ACC112 (cell line): ENCODE results near the gene STX2.
"Not testable (repeated sequence)": the region's sequence is repeated elsewhere in the genome, so short reads cannot be mapped to it uniquely, and the experiment has no call there.

Experiments
- H2AFZ ChIP-seq: fragments of 200-600 bp; sonication (generic); one replicate; pipeline ENCODE4 v1.6.0; 2017; ENCODE audit warnings: antibody characterized with exemption, low read length; ENCODE audit not compliant: unreplicated experiment
- H3K27ac ChIP-seq: fragments of 200-600 bp; sonication (generic); 2 replicates; pipeline ENCODE4 v1.5.1; 2014; ENCODE audit warnings: low read depth, mild to moderate bottlenecking, antibody characterized with exemption, low read length, moderate library complexity
- H3K27me3 ChIP-seq: fragments of 200-600 bp; sonication (generic); 2 replicates; pipeline ENCODE4 v1.6.1; 2014; ENCODE audit warnings: mild to moderate bottlenecking, antibody characterized with exemption, low read length, moderate library complexity, mixed read lengths; ENCODE audit not compliant: insufficient read depth
- H3K36me3 ChIP-seq: fragments of 200-600 bp; sonication (generic); 2 replicates; pipeline ENCODE4 v1.6.1; 2016; ENCODE audit warnings: mild to moderate bottlenecking, antibody characterized with exemption, low read length, moderate library complexity, mixed read lengths; ENCODE audit not compliant: insufficient read depth
- H3K4me1 ChIP-seq: fragments of 200-600 bp; sonication (generic); one replicate; pipeline ENCODE4 v1.6.1; 2016; ENCODE audit warnings: low read length, mixed read lengths; ENCODE audit not compliant: insufficient read depth, unreplicated experiment, control insufficient read depth
- H3K4me3 ChIP-seq: fragments of 200-600 bp; sonication (generic); 2 replicates; pipeline ENCODE4 v1.5.1; 2014; ENCODE audit warnings: mild to moderate bottlenecking, low read depth, low read length
- H3K79me2 ChIP-seq: fragments of 200-600 bp; sonication (generic); one replicate; pipeline ENCODE4 v1.6.0; 2016; ENCODE audit warnings: low read length; ENCODE audit not compliant: control insufficient read depth, unreplicated experiment, insufficient read depth

The STX2 gene

DNA sequence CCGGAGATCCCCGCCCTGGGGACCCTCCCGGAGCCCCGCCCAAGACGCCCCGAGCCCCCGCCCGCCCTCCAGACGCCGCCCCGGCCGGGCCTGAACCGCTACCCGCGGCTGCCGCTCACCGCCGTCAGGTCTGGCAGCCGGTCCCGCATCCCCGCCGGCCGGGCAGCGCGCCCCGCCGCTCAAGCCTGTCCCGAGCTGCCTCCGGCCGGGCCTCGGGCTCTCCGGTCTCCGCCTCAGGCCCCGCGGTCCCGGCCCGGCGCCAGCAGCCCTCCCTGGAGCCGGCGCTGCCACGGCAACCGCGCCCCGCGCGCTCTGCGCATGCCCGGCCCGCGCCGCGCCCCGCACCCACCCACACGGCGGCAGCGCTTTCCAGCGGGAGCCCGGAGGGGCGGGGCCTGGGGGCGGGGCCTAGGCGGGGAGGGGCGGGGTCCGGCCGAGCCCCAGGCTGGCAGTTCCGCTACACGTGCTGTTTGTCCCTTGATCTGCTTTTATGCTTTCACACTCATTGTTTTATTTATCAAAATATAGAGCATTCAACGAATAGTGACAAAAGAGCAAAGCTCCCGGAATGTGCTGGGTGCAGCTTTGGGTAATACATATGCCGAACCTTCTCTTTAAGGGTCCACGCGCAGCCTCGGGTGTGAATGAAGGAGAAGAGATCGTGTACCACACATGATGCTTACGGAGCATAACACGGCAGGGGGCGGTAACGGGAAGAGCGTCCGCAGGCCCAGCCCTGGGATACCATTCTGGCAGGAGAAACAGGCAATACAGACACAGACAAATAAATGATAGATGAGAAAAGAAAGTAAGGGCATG is at the start of gene STX2:
Gene STX2, minus strand, starts transcription at position 300 of the 819 bp plus-strand sequence. Its CDS starts 151 bp downstream, at position 149.
- H3K4me1 ChIP-seq, result peaks cover 9% of the 10 kb centered on the region
- H3K79me2 ChIP-seq, result peaks cover 43% of the 10 kb centered on the region
- H3K27ac ChIP-seq, result no peak within 1 kb of the TSS; the same call in 1 of the 2 replicates
- H3K36me3 ChIP-seq, result no peaks in the 10 kb centered on the region
- H3K27me3 ChIP-seq, result no peaks in the 10 kb centered on the region
- peak within 1 kb of the TSS; percentile 100 for H3K4me3 ChIP-seq
- peak within 1 kb of the TSS; percentile 75 for H2AFZ ChIP-seq

DNA sequence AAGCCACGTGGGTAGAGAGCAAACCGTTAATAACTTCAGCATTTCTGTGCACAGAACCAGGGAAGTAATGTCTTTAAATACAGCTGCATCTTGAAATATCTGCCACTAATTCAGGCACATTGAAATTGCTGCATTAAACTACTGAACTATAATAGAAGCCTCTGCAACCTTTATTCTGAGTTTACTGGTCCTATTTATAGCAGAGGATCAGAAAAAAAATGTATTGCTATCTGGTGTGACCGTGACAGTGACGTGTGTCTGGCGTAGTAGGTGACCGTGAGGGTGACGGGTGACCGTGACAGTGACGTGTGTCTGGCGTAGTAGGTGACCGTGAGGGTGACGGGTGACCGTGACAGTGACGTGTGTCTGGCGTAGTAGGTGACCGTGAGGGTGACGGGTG is 48.1 kb upstream of the STX2 start:
- H3K4me1 ChIP-seq, H3K36me3 ChIP-seq, H3K27ac ChIP-seq, H3K4me3 ChIP-seq, H3K27me3 ChIP-seq, H3K79me2 ChIP-seq, H2AFZ ChIP-seq: not testable (repeated sequence)

DNA sequence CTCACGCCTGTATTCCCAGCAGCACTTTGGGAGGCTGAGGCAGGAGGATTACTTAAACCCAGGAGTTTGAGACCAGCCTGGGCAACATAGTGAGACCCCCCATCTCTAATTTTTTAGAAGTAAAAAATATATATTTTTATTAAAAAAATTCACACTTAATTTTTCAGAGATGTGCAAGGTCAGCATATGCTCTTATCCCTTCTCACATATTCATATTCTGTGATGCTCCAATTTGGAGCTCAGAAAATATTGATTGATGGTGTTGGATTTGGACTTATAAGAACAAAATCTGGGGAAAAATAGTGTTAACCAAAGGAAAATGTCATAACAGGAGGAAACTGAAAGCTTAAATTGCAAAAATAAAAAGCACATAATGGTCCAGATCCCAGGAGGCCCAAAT is 42.5 kb upstream of the STX2 start:
- no peaks in the 10 kb centered on the region for H3K79me2 ChIP-seq
- no peak overlapping the region for H3K27ac ChIP-seq
- H2AFZ ChIP-seq, result no peak overlapping the region
- H3K4me1 ChIP-seq, result peaks cover 4% of the 10 kb centered on the region
- H3K4me3 ChIP-seq, result no peak overlapping the region
- H3K27me3 ChIP-seq, result no peaks in the 10 kb centered on the region
- peaks cover 9% of the 10 kb centered on the region for H3K36me3 ChIP-seq

DNA sequence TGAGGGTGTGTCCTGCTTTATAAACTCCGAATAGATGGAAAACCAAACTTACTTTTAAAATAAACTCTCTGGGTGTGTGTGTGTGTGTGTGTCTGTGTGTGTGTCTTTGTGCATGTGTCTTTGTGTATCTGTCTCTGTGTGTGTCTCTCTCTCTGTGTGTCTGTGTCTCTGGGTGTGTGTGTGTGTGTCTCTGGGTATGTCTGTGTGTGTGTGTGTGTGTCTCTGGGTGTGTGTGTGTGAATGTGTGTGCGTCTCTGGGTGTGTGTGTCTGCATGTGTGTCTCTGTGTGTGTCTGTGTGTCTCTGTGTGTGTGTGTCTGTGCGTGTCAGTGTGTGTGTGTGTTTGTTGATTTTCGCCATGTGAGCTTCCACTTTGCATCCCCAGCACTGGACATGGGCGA is 42.0 kb upstream of the STX2 start:
- Histone ChIP-seq H3K4me3 (no peak overlapping the region), H3K4me1 (peaks cover 4% of the 10 kb centered on the region), H3K27ac (no peak overlapping the region)

DNA sequence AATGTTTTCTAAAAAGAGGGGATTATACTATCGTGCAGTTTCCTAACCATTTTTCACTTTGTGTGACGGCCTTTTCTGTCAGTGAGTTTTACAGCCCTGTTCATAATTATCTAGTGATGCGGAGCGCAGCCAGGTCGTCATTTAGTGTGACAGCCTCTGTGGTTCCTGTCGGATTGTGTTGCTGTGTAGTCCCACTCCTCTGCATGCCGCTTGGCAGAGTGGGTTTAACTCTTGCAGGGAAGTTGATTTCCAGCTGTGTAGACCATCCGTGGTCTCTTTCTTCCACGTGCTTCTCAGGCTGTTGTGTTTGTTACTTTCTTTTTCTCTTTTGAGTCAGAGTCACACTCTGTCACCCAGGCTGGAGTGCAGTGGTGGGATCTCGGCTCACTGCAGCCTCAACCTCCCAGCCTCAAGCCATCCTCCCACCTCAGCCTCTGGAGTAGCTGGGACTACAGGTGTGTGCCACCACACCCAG is 41.4 kb upstream of the STX2 start:
- no peak overlapping the region for H3K27ac ChIP-seq
- peak overlapping the region; percentile 54 for H3K4me3 ChIP-seq
- no peaks in the 10 kb centered on the region for H3K27me3 ChIP-seq
- no peak overlapping the region for H2AFZ ChIP-seq
- peaks cover 4% of the 10 kb centered on the region for H3K4me1 ChIP-seq
- H3K79me2 ChIP-seq, result no peaks in the 10 kb centered on the region
- H3K36me3 ChIP-seq, result peaks cover 20% of the 10 kb centered on the region

More for the DNA sequence above, 42.0 kb upstream of the STX2 start:
- Histone ChIP-seq H3K27me3 (no peaks in the 10 kb centered on the region), H3K79me2 (no peaks in the 10 kb centered on the region), H2AFZ (no peak overlapping the region), H3K36me3 (peaks cover 14% of the 10 kb centered on the region)

DNA sequence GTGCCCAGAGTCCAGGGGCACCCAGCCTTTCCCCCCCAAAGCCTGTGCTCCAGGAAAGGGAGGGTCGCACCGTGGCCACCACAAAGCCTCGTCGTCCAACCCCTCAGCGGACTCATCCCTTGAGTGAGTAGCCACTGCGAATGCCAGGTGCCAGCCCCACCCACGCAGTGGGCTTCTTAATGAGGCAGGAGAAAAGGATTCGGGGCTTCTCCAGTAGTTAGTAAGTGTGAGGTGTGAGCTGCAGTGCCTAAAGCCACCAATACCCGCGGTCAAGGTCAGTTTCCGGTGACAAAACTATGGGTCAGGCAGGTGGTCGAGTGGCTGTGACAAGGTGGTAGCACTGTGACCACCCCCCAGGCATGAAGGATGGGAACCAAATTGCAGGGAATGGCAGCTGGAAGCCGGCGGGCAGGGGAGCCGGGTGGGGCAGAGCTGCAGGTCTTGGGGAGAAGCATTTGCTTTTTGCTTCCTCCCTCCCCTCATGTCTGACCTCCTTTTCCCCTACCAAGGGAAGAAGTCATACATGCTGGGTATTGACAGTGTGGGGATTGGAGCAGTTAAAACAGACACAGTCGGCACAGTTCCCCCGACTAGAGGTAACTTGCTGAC is 40.8 kb upstream of the STX2 start:
- peaks cover 5% of the 10 kb centered on the region for H3K79me2 ChIP-seq
- H3K4me1 ChIP-seq, result peaks cover 4% of the 10 kb centered on the region
- H3K4me3 ChIP-seq, result peak overlapping the region; percentile 54
- H3K36me3 ChIP-seq, result peaks cover 25% of the 10 kb centered on the region
- H3K27me3 ChIP-seq, result no peaks in the 10 kb centered on the region
- no peak overlapping the region for H2AFZ ChIP-seq
- no peak overlapping the region for H3K27ac ChIP-seq

DNA sequence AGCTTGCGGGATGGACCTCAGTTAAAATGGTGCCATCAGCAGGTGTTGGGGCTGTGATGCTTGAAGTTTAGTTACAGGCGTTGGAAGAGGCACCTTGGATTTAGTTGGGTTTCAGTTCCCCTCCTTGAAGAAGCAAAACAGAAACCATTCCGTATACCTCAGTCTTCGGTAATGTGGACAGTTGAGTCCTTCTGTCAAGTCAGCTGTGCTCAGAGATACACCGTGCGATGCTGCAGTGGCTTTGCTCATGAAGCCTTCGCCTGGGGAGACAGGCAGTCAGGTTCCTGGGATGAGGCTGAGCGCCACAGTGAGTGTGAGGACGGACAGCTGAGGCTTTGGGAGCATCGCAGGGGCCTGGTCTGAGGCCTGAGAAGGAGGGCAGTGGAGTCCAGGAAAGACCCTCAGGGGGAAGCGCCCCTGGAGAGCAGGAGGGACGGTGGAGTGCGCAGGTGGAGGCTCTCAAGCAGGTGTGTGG is 40.2 kb upstream of the STX2 start:
- Histone ChIP-seq H3K79me2 (peaks cover 11% of the 10 kb centered on the region), H2AFZ (no peak overlapping the region), H3K4me3 (no peak overlapping the region), H3K36me3 (peaks cover 31% of the 10 kb centered on the region), H3K27me3 (no peaks in the 10 kb centered on the region), H3K4me1 (peaks cover 9% of the 10 kb centered on the region), H3K27ac (no peak overlapping the region)

DNA sequence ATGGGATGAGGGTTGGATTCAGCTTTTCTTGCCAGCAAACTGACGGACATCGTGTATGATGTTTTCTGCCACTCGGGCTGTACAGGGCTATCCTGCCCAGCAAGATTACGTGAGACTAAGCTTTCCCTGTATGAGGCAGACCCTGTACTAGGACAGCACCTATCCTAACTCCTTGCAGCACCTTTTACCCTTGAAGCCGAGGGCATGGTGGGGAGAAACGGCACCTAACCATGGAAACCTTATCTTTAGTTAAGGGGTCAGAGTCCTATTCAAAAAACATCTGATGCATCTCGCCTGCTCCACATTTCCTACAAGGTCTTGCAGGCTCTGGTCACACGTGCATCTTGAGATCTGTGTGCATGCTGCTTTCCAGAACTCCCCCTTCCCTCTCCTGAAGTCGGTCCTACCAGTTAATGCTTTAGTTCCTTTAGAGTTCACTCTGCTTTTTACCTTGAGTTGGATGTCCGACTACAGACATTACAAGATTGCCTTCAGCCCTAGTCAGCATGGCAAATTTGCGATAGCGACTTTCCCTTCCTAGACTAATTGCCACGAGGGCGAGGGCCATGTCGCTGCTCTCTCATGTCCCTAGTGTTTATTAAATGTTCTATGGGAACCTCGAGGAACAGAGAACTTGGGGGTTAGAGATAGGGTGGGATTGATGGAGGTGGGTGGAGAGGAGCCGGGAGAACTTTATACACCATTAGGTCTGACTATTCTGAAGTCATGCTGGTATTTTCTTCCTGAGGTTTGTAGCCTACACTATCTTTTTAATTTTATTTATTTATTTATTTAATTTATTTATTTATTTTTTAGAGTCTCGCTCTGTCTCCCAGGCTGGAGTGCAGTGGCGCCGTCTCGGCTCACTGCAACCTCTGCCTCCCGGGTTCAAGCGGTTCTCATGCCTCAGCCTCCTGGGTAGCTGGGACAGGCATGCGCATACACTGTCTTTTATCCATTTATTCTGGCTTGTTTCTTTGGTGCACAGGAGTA is 39.4 kb upstream of the STX2 start:
- H3K79me2 ChIP-seq, result peaks cover 19% of the 10 kb centered on the region

DNA sequence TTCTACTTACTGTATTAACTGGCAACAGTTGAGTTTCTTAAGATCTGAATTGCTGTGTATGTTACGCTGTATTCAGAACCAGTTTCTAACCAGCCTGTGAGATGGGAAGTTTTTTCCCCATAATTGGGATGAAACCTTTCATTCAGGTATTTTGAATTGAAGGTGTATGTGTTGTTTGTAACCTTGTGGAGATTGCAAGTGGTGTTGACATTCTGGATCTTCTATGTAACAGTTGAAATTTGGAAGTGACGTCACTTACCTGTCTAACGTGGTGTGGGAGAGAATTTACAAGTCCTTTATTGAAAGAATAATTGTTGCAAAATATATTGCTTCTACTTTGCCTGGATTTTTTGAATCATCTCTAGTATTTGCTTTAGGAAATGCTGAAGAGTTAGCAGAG is 38.3 kb upstream of the STX2 start:
- H3K27me3 ChIP-seq, result no peaks in the 10 kb centered on the region
- peaks cover 16% of the 10 kb centered on the region for H3K4me1 ChIP-seq
- H3K79me2 ChIP-seq, result peaks cover 30% of the 10 kb centered on the region
- peaks cover 50% of the 10 kb centered on the region for H3K36me3 ChIP-seq
- H3K4me3 ChIP-seq, result no peak overlapping the region
- no peak overlapping the region for H3K27ac ChIP-seq
- no peak overlapping the region for H2AFZ ChIP-seq

More for the DNA sequence above, 39.4 kb upstream of the STX2 start:
- H3K36me3 ChIP-seq, result peaks cover 39% of the 10 kb centered on the region
- H3K27ac ChIP-seq, result no peak overlapping the region
- no peak overlapping the region for H3K4me3 ChIP-seq
- H3K4me1 ChIP-seq, result peaks cover 14% of the 10 kb centered on the region
- H3K27me3 ChIP-seq, result no peaks in the 10 kb centered on the region
- H2AFZ ChIP-seq, result no peak overlapping the region

DNA sequence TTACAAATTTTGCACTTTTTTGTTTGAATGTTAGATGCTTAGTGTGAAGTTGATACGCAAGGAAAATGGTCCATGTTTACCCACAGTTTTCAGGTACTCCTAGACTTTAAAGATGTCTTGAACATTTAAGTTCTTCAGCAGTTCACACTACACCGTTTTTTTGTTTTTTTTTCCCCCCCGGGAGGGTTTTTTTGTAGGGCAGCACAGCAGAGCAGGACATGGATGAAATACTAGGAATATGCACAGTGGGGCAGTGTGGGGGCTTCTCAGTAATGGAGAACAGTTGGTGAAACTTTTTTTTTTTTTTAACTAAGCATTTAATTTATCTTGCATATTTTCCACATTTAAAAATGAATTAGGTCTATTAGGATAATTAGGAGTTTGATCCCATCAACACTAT is 37.7 kb upstream of the STX2 start:
- Histone ChIP-seq H3K36me3 (peaks cover 50% of the 10 kb centered on the region), H3K4me1 (peaks cover 16% of the 10 kb centered on the region), H3K4me3 (no peak overlapping the region), H3K79me2 (peaks cover 35% of the 10 kb centered on the region), H3K27ac (no peak overlapping the region), H2AFZ (no peak overlapping the region), H3K27me3 (no peaks in the 10 kb centered on the region)
